GM12878 (cell line): ENCODE data around the gene PREX1. TPM values are rescaled to one million over a fixed set of nuclear protein-coding genes. Genes with fewer than 3 reads are reported as not detected.

ENCODE experiments used
- ATAC-seq: fragments of 200-7000 bp; cut with Tn5 transposase; 3 replicates; pipeline ENCODE4 v1.9.1; 2020; ENCODE audit warnings: mild to moderate bottlenecking, moderate library complexity
- BruUV-seq: library from RNA; stranded (reverse); fragments of 400-500 nt; replicated peaks from 2 replicates; lab custom pipeline; 2021; lab: Mats Ljungman, UMichigan
- CTCF ChIA-PET: fragments of 300-600 bp; sonication (Branson Sonifier 250); formaldehyde crosslinking; extraction: SDS; loops from one replicate; lab custom pipeline; 2021; ENCODE audit warnings: inconsistent platforms; lab: Yijun Ruan, JAX
- POLR2A ChIA-PET: fragments of 350-600 bp; formaldehyde crosslinking; extraction: SDS; loops from one replicate; lab custom pipeline; 2021; ENCODE audit warnings: inconsistent platforms; lab: Charles Lee
- RAD21 ChIA-PET: fragments of 300-600 bp; sonication (Branson Sonifier 250); formaldehyde crosslinking; loops from one replicate; lab custom pipeline; 2023; ENCODE audit warnings: antibody characterized with exemption; ENCODE audit not compliant: unreplicated experiment; lab: Charles Lee
- SMC1A ChIA-PET: fragments of 300-600 bp; sonication (Branson Sonifier 250); formaldehyde crosslinking; loops from one replicate; lab custom pipeline; 2023; ENCODE audit not compliant: unreplicated experiment, uncharacterized antibody; lab: Charles Lee
- DNase-seq: peaks from one replicate; pipeline ENCODE4 v3.0.0-alpha.2; 2011; ENCODE audit warnings: low read depth, low spot score
- FAIRE-seq: peaks from 3 replicates; lab custom pipeline; 2011; peaks lifted over from hg19 to GRCh38; lab: Jason Lieb, UNC
- H2AFZ ChIP-seq: 2 replicates; pipeline ENCODE4 v1.6.0; 2011; ENCODE audit warnings: low read depth, low read length, control low read depth; ENCODE audit not compliant: control insufficient read depth
- H3K27ac ChIP-seq: 2 replicates; pipeline ENCODE4 v1.5.1; 2011; ENCODE audit warnings: control low read depth; ENCODE audit not compliant: control insufficient read depth, insufficient read depth
- H3K27me3 ChIP-seq, 2 experiments: replicated peaks in 1 of 2; 2 replicates each; pipeline versions ENCODE4 v1.6.0 to v1.6.1; 2011; ENCODE audit warnings: low read length in 1 of 2; ENCODE audit not compliant: control insufficient read depth in 2 of 2, insufficient read depth in 2 of 2
- H3K36me3 ChIP-seq, 2 experiments: 2 replicates each; pipeline ENCODE4 v1.5.1; 2011; ENCODE audit warnings: low read length in 1 of 2; ENCODE audit not compliant: control insufficient read depth in 2 of 2, insufficient read depth in 2 of 2
- H3K4me1 ChIP-seq: 2 replicates; pipeline ENCODE4 v1.6.1; 2011; ENCODE audit warnings: mild to moderate bottlenecking, low read length, moderate library complexity, mixed read lengths; ENCODE audit not compliant: control insufficient read depth, insufficient read depth
- H3K4me2 ChIP-seq: 2 replicates; pipeline ENCODE4 v1.6.0; 2011; ENCODE audit warnings: control low read depth; ENCODE audit not compliant: control insufficient read depth, insufficient read depth
- H3K4me3 ChIP-seq: fragments of 200-600 bp; sonication (generic); 2 replicates; pipeline ENCODE4 v1.5.1; 2016
- H3K79me2 ChIP-seq: 2 replicates; pipeline ENCODE4 v1.6.0; 2011; ENCODE audit warnings: low read length; ENCODE audit not compliant: control insufficient read depth, insufficient read depth
- H3K9ac ChIP-seq: 2 replicates; pipeline ENCODE4 v1.8.0; 2011; ENCODE audit warnings: low read length, control low read depth, mixed read lengths; ENCODE audit not compliant: control insufficient read depth, insufficient read depth
- H3K9me3 ChIP-seq: replicated peaks from 3 replicates; pipeline ENCODE4 v1.5.1; 2011; ENCODE audit warnings: mild to moderate bottlenecking, low read length; ENCODE audit not compliant: control insufficient read depth, insufficient read depth
- H4K20me1 ChIP-seq: 2 replicates; pipeline ENCODE4 v1.6.0; 2011; ENCODE audit not compliant: control insufficient read depth, insufficient read depth
- SREBF2 ChIP-seq: IDR thresholded peaks from 2 replicates; pipeline ENCODE4 v1.6.1; 2012; ENCODE audit warnings: mild to moderate bottlenecking, low read length
- ZNF24 ChIP-seq: fragments of 450-650 bp; IDR thresholded peaks from 2 replicates; pipeline ENCODE4 v1.6.1; 2017; ENCODE audit warnings: antibody characterized with exemption, mild to moderate bottlenecking
- ZNF274 ChIP-seq: IDR thresholded peaks from one replicate; pipeline ENCODE4 v1.8.0; 2011; ENCODE audit not compliant: insufficient read length, insufficient read depth
- WGBS: methylation state at CpG from one replicate; pipeline ENCODE4 v1.1.6; 2016; ENCODE audit warnings: low lambda C conversion rate; ENCODE audit not compliant: insufficient replicate concordance, insufficient coverage; ENCODE audit errors: missing lambda C conversion rate; 5-methylcytosine and 5-hydroxymethylcytosine counted together
- in situ Hi-C: fragments of 300-500 bp; cut with MboI; formaldehyde crosslinking; loops from 9 replicates; pipeline ENCODE4 v1.14.3; 2018; ENCODE audit warnings: mixed read lengths
- intact Hi-C: fragments of 100-400 bp; cut with micrococcal nuclease; formaldehyde crosslinking; loops from one replicate; pipeline ENCODE4 v1.14.2; 2022; ENCODE audit not compliant: unreplicated experiment
- polyA plus RNA-seq, 11 experiments: library from polyadenylated mRNA; depleted of rRNA in 4 of 11; unstranded in 6 of 11; stranded (reverse) in 5 of 11; fragments of >200 nt; fragmentation: Nextera tagmentation in 4 of 11; fragmentation: Illumina TruSeq in 1 of 11; extraction: Ambion mirVana in 4 of 11; extraction: Trizol in 1 of 11; gene quantifications; 1 replicate in 1 of 11; 2 replicates in 10 of 11; pipeline versions ENCODE4 v1.2.1 to v1.2.3, GENCODE V29; 2011 to 2016; ENCODE audit warnings: inconsistent platforms in 2 of 11, missing spikeins in 2 of 11, low read depth in 1 of 11
- total RNA-seq, 4 experiments: library from RNA; depleted of rRNA in 3 of 4; stranded (reverse); fragments of >200 nt in 3 of 4; fragmentation: Illumina TruSeq in 1 of 4; extraction: Trizol in 1 of 4; gene quantifications; 2 replicates each; pipeline versions ENCODE4 v1.2.1 to v1.2.3, GENCODE V29; 2013 to 2021

The PREX1 gene
- total and polyA plus RNA-seq, 10 of the 15 experiments (the other 5 are each of a cell fraction or from before 2014, with no cell fraction given), result 2.6 to 114 (median 38.9) TPM

- no peak overlapping the region for H3K9ac ChIP-seq
- H3K9me3 ChIP-seq, result no peaks in the 10 kb centered on the region
- ChIA-PET CTCF (interaction anchor here (1.0 to 4.4 kb wide), 2 partner anchors 18 to 189 kb away, joined by 3 to 13 read pairs; no protein-coding TSS in a partner anchor), POLR2A (interaction anchor here (0.6 kb wide), 1 partner anchor 53 kb away, joined by 5 read pairs; no protein-coding TSS in a partner anchor), SMC1A (interaction anchor here (0.6 to 15.6 kb wide), 7 partner anchors 9 to 125 kb away, joined by 3 to 141 read pairs (median 5); no protein-coding TSS in a partner anchor), RAD21 (interaction anchor here (0.9 to 1.6 kb wide), 3 partner anchors 8 to 185 kb away, joined by 3 to 4 read pairs (median 4); no protein-coding TSS in a partner anchor)
- no peak overlapping the region for H3K4me3 ChIP-seq
- DNase-seq (no peak), ATAC-seq (no peak), FAIRE-seq (no peak)
- no peak overlapping the region for H2AFZ ChIP-seq
- no peaks in the 10 kb centered on the region for H4K20me1 ChIP-seq
- 0 out of 2 replicates have a peak, but pooled peaks have one; percentile 52 for TF ChIP-seq ZNF24
- TF ChIP-seq SREBF2, result no peak
- no peak for TF ChIP-seq ZNF274
- no TSS peak for BruUV-seq
- peaks cover 78% of the 10 kb centered on the region for H3K79me2 ChIP-seq
- peaks cover 86% of the 10 kb centered on the region for H3K4me1 ChIP-seq
- peaks cover 11 to 35% of the 10 kb centered on the region in 2 experiments; a peak in 3 of 4 replicates for H3K36me3 ChIP-seq
- H3K27ac ChIP-seq, result peak overlapping the region; percentile 89
- WGBS, result 57% methylated on average over 13 of the region's 13 CpGs
- no peak overlapping the region; the same call in 1 of the 2 replicates for H3K4me2 ChIP-seq
- in situ Hi-C loops, result no loop called here
- H3K27me3 ChIP-seq, result no peaks in the 10 kb centered on the region
- intact Hi-C loops, result no loop called here
These were observed 107.4 kb downstream of the PREX1 start for GRCh38 chr20:48720256-48720985.
